Gastrocnemius medialis (tissue), 4 donors: ENCODE data around the gene SORT1.

Source experiments
- POLR2A ChIP-seq, 2 donors: fragments of 450-650 bp; IDR thresholded peaks; one replicate each; pipeline ENCODE4 v1.6.1; 2017; ENCODE audit warnings: antibody characterized with exemption in 2 of 2, mild to moderate bottlenecking in 2 of 2, moderate library complexity in 2 of 2
- TF ChIP-seq, protein P1 (sequence below), 5 experiments: fragments of 450-650 bp in 3 of 5; fragments of 200-600 bp in 2 of 5; sonication (generic) in 2 of 5; IDR thresholded peaks in 4 of 5; conservative IDR thresholded peaks in 1 of 5; 1 replicate in 4 of 5; 2 replicates in 1 of 5; pipeline ENCODE4 v1.5.1; 2016 to 2019; ENCODE audit warnings: antibody characterized with exemption in 5 of 5, mild to moderate bottlenecking in 3 of 5, moderate library complexity in 3 of 5

DNA sequence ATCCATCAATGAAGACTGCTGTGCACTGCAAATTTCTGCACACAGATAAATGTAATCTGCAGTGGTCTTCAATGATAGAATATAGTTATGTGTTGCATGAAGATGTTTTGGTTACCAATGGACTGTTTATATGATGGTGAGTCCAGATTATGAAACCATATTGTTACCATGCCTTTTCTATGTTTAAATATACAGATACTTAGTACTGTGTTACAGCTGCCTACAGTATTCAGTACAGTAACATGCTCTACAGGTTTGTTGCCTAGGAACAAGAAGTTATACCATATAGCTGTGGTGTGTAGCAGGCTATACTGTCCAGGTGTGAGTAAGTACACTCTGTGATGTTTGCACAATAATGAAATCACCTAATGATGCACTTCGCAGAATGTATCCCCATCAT is 40.8 kb downstream of the SORT1 start:
- TF ChIP-seq, protein P1, sequence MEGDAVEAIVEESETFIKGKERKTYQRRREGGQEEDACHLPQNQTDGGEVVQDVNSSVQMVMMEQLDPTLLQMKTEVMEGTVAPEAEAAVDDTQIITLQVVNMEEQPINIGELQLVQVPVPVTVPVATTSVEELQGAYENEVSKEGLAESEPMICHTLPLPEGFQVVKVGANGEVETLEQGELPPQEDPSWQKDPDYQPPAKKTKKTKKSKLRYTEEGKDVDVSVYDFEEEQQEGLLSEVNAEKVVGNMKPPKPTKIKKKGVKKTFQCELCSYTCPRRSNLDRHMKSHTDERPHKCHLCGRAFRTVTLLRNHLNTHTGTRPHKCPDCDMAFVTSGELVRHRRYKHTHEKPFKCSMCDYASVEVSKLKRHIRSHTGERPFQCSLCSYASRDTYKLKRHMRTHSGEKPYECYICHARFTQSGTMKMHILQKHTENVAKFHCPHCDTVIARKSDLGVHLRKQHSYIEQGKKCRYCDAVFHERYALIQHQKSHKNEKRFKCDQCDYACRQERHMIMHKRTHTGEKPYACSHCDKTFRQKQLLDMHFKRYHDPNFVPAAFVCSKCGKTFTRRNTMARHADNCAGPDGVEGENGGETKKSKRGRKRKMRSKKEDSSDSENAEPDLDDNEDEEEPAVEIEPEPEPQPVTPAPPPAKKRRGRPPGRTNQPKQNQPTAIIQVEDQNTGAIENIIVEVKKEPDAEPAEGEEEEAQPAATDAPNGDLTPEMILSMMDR (IDR thresholded peaks at IDR 0.05 in 4 of 5, conservative IDR thresholded peaks at IDR 0.05 in 1 of 5) = no peak
- no peak for TF ChIP-seq POLR2A (IDR thresholded peaks at IDR 0.05)
